ENCODE data around the gene APOD.

DNA sequence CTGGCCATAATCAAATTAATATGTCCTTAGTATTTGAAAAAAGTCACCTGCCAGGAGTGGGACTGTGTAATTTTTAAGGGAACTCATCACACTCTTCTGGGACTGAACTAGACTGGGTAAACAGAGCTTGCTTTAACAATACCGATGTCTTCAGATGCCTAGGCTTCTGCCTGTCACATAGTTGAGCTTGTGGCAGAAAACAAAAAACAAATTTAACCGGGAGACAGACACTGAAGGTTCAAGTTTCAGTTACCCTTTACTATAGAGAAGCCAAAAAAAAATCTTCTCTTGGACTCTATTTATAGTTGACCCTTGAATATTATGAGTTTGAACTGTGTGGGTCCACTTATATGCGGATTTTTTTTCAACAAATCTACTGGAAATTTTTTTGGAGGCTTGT is 51.4 kb downstream of the APOD start:
- TF ChIP-seq CTCF (IDR thresholded peaks at IDR 0.05 in 2 of 3, conservative IDR thresholded peaks at IDR 0.05 in 1 of 3; ENCODE audit: control insufficient read depth in 2 of 3, extremely low read depth in 1 of 3, insufficient read depth in 1 of 3, low read depth in 3 of 3, low read length in 3 of 3) (no peak), DPF2 (IDR thresholded peaks at IDR 0.05) (no peak), POLR2AphosphoS5 (IDR thresholded peaks at IDR 0.05; ENCODE audit: low read length) (no peak), ESRRA (IDR thresholded peaks at IDR 0.05; ENCODE audit: low read length) (no peak), TAF1 (IDR thresholded peaks at IDR 0.05; ENCODE audit: borderline replicate concordance, low read depth, low read length) (no peak), SMARCA5 (IDR thresholded peaks at IDR 0.05) (no peak), ZNF274 (IDR thresholded peaks at IDR 0.05; ENCODE audit: insufficient read depth, insufficient read length) (no peak), MXI1 (IDR thresholded peaks at IDR 0.05; ENCODE audit: low read depth, low read length) (no peak), SMC3 (IDR thresholded peaks at IDR 0.05; ENCODE audit: borderline replicate concordance, low read length) (no peak)
- TF ChIP-seq, protein P1, sequence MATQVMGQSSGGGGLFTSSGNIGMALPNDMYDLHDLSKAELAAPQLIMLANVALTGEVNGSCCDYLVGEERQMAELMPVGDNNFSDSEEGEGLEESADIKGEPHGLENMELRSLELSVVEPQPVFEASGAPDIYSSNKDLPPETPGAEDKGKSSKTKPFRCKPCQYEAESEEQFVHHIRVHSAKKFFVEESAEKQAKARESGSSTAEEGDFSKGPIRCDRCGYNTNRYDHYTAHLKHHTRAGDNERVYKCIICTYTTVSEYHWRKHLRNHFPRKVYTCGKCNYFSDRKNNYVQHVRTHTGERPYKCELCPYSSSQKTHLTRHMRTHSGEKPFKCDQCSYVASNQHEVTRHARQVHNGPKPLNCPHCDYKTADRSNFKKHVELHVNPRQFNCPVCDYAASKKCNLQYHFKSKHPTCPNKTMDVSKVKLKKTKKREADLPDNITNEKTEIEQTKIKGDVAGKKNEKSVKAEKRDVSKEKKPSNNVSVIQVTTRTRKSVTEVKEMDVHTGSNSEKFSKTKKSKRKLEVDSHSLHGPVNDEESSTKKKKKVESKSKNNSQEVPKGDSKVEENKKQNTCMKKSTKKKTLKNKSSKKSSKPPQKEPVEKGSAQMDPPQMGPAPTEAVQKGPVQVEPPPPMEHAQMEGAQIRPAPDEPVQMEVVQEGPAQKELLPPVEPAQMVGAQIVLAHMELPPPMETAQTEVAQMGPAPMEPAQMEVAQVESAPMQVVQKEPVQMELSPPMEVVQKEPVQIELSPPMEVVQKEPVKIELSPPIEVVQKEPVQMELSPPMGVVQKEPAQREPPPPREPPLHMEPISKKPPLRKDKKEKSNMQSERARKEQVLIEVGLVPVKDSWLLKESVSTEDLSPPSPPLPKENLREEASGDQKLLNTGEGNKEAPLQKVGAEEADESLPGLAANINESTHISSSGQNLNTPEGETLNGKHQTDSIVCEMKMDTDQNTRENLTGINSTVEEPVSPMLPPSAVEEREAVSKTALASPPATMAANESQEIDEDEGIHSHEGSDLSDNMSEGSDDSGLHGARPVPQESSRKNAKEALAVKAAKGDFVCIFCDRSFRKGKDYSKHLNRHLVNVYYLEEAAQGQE (IDR thresholded peaks at IDR 0.05; ENCODE audit: low read depth, low read length): no peak

Measured in GM12878 (cell line).